HFFc6 (cell line): ENCODE results near the gene RARB. TPM values are rescaled to one million over a fixed set of nuclear protein-coding genes. Genes with fewer than 3 reads are reported as not detected.

Source experiments
- DNase-seq: peaks from one replicate; pipeline ENCODE4 v3.0.0-alpha.2; 2018
- H3K27ac Mint-ChIP-seq: 2 replicates; pipeline ENCODE4 v1.8.0; 2020; ENCODE audit warnings: mild to moderate bottlenecking, mixed read lengths
- H3K27me3 Mint-ChIP-seq: 2 replicates; pipeline ENCODE4 v1.8.0; 2021; ENCODE audit warnings: mild to moderate bottlenecking, moderate library complexity, mixed read lengths; ENCODE audit not compliant: insufficient read depth
- H3K36me3 Mint-ChIP-seq: 2 replicates; pipeline ENCODE4 v1.8.0; 2021; ENCODE audit warnings: low read depth, mixed read lengths
- H3K4me1 Mint-ChIP-seq: 2 replicates; pipeline ENCODE4 v1.8.0; 2020; ENCODE audit warnings: low read depth, mixed read lengths
- H3K4me3 Mint-ChIP-seq: 2 replicates; pipeline ENCODE4 v1.8.0; 2020; ENCODE audit warnings: mild to moderate bottlenecking, moderate library complexity, mixed read lengths
- H3K9me3 Mint-ChIP-seq: 2 replicates; pipeline ENCODE4 v1.8.0; 2020; ENCODE audit warnings: mild to moderate bottlenecking, mixed read lengths
- CTCF ChIP-seq: fragments of 200-600 bp; sonication (generic); IDR thresholded peaks from 2 replicates; pipeline ENCODE4 v1.5.0; 2021; ENCODE audit warnings: antibody characterized with exemption, mild to moderate bottlenecking
- total RNA-seq, 6 experiments: library from RNA; stranded (reverse); fragmentation: NEBNext Ultra II Directional; extraction: Animal tissue kit (Norgen Biotek cat#: 25700); gene quantifications; 2 replicates in 1 of 6; 3 replicates in 5 of 6; pipeline ENCODE4 v1.2.3, GENCODE V29; 2021

RARB gene
- total RNA-seq, 6 experiments from 2014 or later: 1.6 to 2.4 (median 1.8) TPM; not detected in 2

GRCh38 chr3:25420885-25421284 lies 7.2 kb upstream of the RARB start:
- no peak for TF ChIP-seq CTCF
- Mint-ChIP-seq H3K4me3 (no peak overlapping the region), H3K36me3 (no peaks in the 10 kb centered on the region), H3K27me3 (peaks cover 6% of the 10 kb centered on the region), H3K4me1 (peaks cover 28% of the 10 kb centered on the region; the same call in 1 of the 2 replicates), H3K9me3 (peaks cover 5% of the 10 kb centered on the region; the same call in 1 of the 2 replicates), H3K27ac (no peak overlapping the region)
- DNase-seq: no peak

GRCh38 chr3:25421747-25422146 lies 6.3 kb upstream of the RARB start:
- Mint-ChIP-seq H3K36me3 (no peaks in the 10 kb centered on the region), H3K9me3 (peaks cover 5% of the 10 kb centered on the region; the same call in 1 of the 2 replicates), H3K4me1 (peaks cover 36% of the 10 kb centered on the region; the same call in 1 of the 2 replicates), H3K4me3 (no peak overlapping the region), H3K27me3 (peaks cover 6% of the 10 kb centered on the region), H3K27ac (no peak overlapping the region)
- TF ChIP-seq CTCF: no peak
- DNase-seq: no peak

- H3K9me3 Mint-ChIP-seq: no peaks in the 10 kb centered on the region
- peaks cover 2% of the 10 kb centered on the region for H3K27me3 Mint-ChIP-seq
- H3K4me1 Mint-ChIP-seq: peaks cover 54% of the 10 kb centered on the region; the same call in 1 of the 2 replicates
- H3K36me3 Mint-ChIP-seq: no peaks in the 10 kb centered on the region
- no peak for DNase-seq
- H3K27ac Mint-ChIP-seq: peak overlapping the region; percentile 58; the same call in 1 of the 2 replicates
- H3K4me3 Mint-ChIP-seq: peak overlapping the region; percentile 64; the same call in 1 of the 2 replicates
- TF ChIP-seq CTCF: no peak
These were observed 4.1 kb upstream of the RARB start for GRCh38 chr3:25423780-25424588.

- Mint-ChIP-seq H3K9me3 (no peaks in the 10 kb centered on the region), H3K4me1 (peaks cover 48% of the 10 kb centered on the region; the same call in 1 of the 2 replicates), H3K27me3 (peaks cover 2% of the 10 kb centered on the region), H3K4me3 (peak overlapping the region; percentile 64; the same call in 1 of the 2 replicates), H3K27ac (peak overlapping the region; percentile 58; the same call in 1 of the 2 replicates), H3K36me3 (no peaks in the 10 kb centered on the region)
- DNase-seq: no peak
- no peak for TF ChIP-seq CTCF
These were observed 3.4 kb upstream of the RARB start for GRCh38 chr3:25424614-25425013.

GRCh38 chr3:25426408-25426807 lies 1.7 kb upstream of the RARB start:
- TF ChIP-seq CTCF: no peak
- Mint-ChIP-seq H3K9me3 (no peaks in the 10 kb centered on the region), H3K27ac (no peak overlapping the region; the same call in 1 of the 2 replicates), H3K27me3 (peaks cover 2% of the 10 kb centered on the region), H3K4me1 (peaks cover 48% of the 10 kb centered on the region; the same call in 1 of the 2 replicates), H3K4me3 (peak overlapping the region; percentile 20; the same call in 1 of the 2 replicates), H3K36me3 (no peaks in the 10 kb centered on the region)
- no peak for DNase-seq
